GM12891 (cell line): ENCODE data around the gene ERAL1. TPM values are rescaled to one million over a fixed set of nuclear protein-coding genes. Genes with fewer than 3 reads are reported as not detected.

Source experiments
- DNase-seq: peaks from one replicate; pipeline ENCODE4 v3.0.0; 2011; ENCODE audit warnings: low spot score; ENCODE audit not compliant: insufficient read length
- FAIRE-seq: peaks from 2 replicates; lab custom pipeline; 2011; peaks lifted over from hg19 to GRCh38; lab: Jason Lieb, UNC
- PAX5 ChIP-seq: IDR thresholded peaks from 2 replicates; pipeline ENCODE4 v1.6.1; 2011; ENCODE audit warnings: low read length, moderate library complexity, mild to moderate bottlenecking; ENCODE audit not compliant: insufficient read depth, severe bottlenecking
- POLR2A ChIP-seq: IDR thresholded peaks from 2 replicates; pipeline ENCODE4 v1.6.1; 2011; ENCODE audit warnings: low read depth, low read length, control low read depth
- POLR2AphosphoS5 ChIP-seq: IDR thresholded peaks from 2 replicates; pipeline ENCODE4 v1.6.1; 2011; ENCODE audit warnings: low read depth, low read length, control low read depth
- POU2F2 ChIP-seq: IDR thresholded peaks from 2 replicates; pipeline ENCODE4 v1.6.1; 2011; ENCODE audit warnings: low read depth, mild to moderate bottlenecking, control low read depth, low read length, moderate library complexity
- SPI1 ChIP-seq: IDR thresholded peaks from 2 replicates; pipeline ENCODE4 v1.6.1; 2011; ENCODE audit warnings: low read depth, low read length, control low read depth
- TAF1 ChIP-seq: IDR thresholded peaks from 2 replicates; pipeline ENCODE4 v1.6.1; 2011; ENCODE audit warnings: low read depth, low read length, control low read depth
- polyA plus RNA-seq: library from polyadenylated mRNA; unstranded; fragments of >200 nt; gene quantifications from one replicate; pipeline ENCODE4 v1.2.1, GENCODE V29; 2012; ENCODE audit warnings: low read depth, missing spikeins, inconsistent platforms; ENCODE audit not compliant: missing spikeins

The ERAL1 gene
- 35.4 TPM for polyA plus RNA-seq

GRCh38 chr17:28854457-28855335, at the start of gene ERAL1:
Gene ERAL1, plus strand, starts transcription at chr17:28855016. Its CDS starts 19 bp downstream, at chr17:28855035.
- TF ChIP-seq PAX5 (no peak), POLR2A (peak; percentile 87), SPI1 (no peak), POU2F2 (peak; percentile 61; the same call in 1 of the 2 replicates), TAF1 (peak; percentile 94), POLR2AphosphoS5 (peak; percentile 89)

GRCh38 chr17:28807925-28808634, 46.7 kb upstream of the ERAL1 start:
- no peak; the same call in 1 of the 2 replicates for TF ChIP-seq SPI1
- no peak for TF ChIP-seq POLR2A
- TF ChIP-seq POU2F2, result no peak
- TF ChIP-seq POLR2AphosphoS5, result no peak
- TF ChIP-seq PAX5, result no peak
- no peak for TF ChIP-seq TAF1
- DNase-seq (no peak), FAIRE-seq (no peak)

More at GRCh38 chr17:28854457-28855335, at the start of gene ERAL1:
- DNase-seq (peak; percentile 81), FAIRE-seq (peak; percentile 94)

- TF ChIP-seq POLR2A, result no peak
- no peak for TF ChIP-seq POU2F2
- TF ChIP-seq SPI1, result no peak
- TF ChIP-seq POLR2AphosphoS5, result no peak
- TF ChIP-seq PAX5, result no peak
- no peak for TF ChIP-seq TAF1
- no peak for FAIRE-seq
These were observed 44.4 kb upstream of the ERAL1 start for GRCh38 chr17:28810437-28810836.

GRCh38 chr17:28811651-28812090, 43.1 kb upstream of the ERAL1 start:
- no peak for FAIRE-seq
- DNase-seq, result no peak
- TF ChIP-seq PAX5 (no peak), POU2F2 (no peak), SPI1 (no peak), TAF1 (no peak), POLR2AphosphoS5 (no peak), POLR2A (no peak)

More at GRCh38 chr17:28810437-28810836, 44.4 kb upstream of the ERAL1 start:
- DNase-seq, result no peak

GRCh38 chr17:28812091-28812747, 42.6 kb upstream of the ERAL1 start:
- TF ChIP-seq SPI1 (no peak), PAX5 (no peak), POLR2AphosphoS5 (peak; percentile 49), TAF1 (no peak), POU2F2 (0 out of 2 replicates have a peak, but pooled peaks have one; percentile 30), POLR2A (0 out of 2 replicates have a peak, but pooled peaks have one; percentile 63)
- DNase-seq (peak; percentile 96), FAIRE-seq (peak; percentile 95)

GRCh38 chr17:28812748-28813377, 42.0 kb upstream of the ERAL1 start:
- TF ChIP-seq SPI1, result no peak
- no peak for TF ChIP-seq POLR2AphosphoS5
- TF ChIP-seq POLR2A, result no peak
- no peak for TF ChIP-seq PAX5
- no peak for TF ChIP-seq TAF1
- no peak; the same call in 1 of the 2 replicates for TF ChIP-seq POU2F2
- peak; percentile 23 for FAIRE-seq
- no peak for DNase-seq

- FAIRE-seq (no peak), DNase-seq (no peak)
- TF ChIP-seq PAX5 (no peak), POU2F2 (no peak), TAF1 (no peak), SPI1 (no peak), POLR2A (no peak), POLR2AphosphoS5 (no peak)
These were observed 38.3 kb upstream of the ERAL1 start for GRCh38 chr17:28816540-28816939.

- no peak for FAIRE-seq
- TF ChIP-seq POLR2A (no peak), TAF1 (no peak), POLR2AphosphoS5 (no peak), SPI1 (no peak), PAX5 (no peak), POU2F2 (no peak)
- no peak for DNase-seq
These were observed 36.0 kb upstream of the ERAL1 start for GRCh38 chr17:28818819-28819221.

- TF ChIP-seq TAF1 (no peak), POLR2AphosphoS5 (no peak), SPI1 (no peak), PAX5 (no peak), POLR2A (no peak), POU2F2 (no peak)
- FAIRE-seq (no peak), DNase-seq (no peak)
These were observed 35.2 kb upstream of the ERAL1 start for GRCh38 chr17:28819582-28819981.
